Panc1 (cell line): Measurements from ENCODE around the gene SLC2A1.

Source experiments
- POLR2AphosphoS5 ChIP-seq: IDR thresholded peaks from 2 replicates; pipeline ENCODE4 v1.6.1; 2012; ENCODE audit warnings: mild to moderate bottlenecking, low read depth, low read length, moderate library complexity
- SIN3A ChIP-seq: IDR thresholded peaks from 2 replicates; pipeline ENCODE4 v1.6.1; 2012; ENCODE audit warnings: low read depth, mild to moderate bottlenecking, low read length, moderate library complexity, borderline replicate concordance; ENCODE audit not compliant: insufficient read depth
- TF ChIP-seq, protein P1 (sequence below): fragments of 450-650 bp; IDR thresholded peaks from 2 replicates; pipeline ENCODE4 v1.5.1; 2017; ENCODE audit warnings: mild to moderate bottlenecking

DNA sequence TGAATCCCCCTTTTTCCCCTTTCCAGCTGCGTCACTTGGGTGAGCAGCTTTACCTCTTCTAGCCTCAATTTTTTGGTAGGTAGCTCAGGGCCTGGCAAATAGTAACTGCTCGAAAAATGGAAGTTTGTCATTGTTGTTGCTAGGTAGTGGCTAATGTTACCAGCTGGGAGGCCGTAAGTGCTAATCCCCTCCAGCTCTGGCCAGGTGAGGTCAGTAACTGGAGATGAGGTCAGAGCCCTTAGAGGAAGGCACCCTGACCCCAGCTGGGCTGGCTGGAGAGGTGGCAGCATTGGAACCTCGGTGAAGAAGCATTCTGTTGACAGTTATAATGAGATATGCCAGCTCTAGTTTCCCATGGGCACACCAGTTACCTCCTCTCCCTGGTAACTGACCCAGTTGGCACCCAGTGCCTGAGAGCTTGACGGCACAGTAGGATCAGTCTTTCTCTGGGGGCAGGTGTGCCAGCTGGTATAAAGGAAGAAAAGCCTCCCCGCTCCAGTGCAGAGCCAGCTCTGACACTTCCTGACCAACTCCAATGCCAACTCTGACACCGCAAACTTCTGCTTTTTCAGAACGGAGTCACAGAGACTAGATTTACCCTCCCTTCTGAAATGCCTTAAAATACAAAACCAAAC lies 35.0 kb upstream of the SLC2A1 start:
- TF ChIP-seq, protein P1, sequence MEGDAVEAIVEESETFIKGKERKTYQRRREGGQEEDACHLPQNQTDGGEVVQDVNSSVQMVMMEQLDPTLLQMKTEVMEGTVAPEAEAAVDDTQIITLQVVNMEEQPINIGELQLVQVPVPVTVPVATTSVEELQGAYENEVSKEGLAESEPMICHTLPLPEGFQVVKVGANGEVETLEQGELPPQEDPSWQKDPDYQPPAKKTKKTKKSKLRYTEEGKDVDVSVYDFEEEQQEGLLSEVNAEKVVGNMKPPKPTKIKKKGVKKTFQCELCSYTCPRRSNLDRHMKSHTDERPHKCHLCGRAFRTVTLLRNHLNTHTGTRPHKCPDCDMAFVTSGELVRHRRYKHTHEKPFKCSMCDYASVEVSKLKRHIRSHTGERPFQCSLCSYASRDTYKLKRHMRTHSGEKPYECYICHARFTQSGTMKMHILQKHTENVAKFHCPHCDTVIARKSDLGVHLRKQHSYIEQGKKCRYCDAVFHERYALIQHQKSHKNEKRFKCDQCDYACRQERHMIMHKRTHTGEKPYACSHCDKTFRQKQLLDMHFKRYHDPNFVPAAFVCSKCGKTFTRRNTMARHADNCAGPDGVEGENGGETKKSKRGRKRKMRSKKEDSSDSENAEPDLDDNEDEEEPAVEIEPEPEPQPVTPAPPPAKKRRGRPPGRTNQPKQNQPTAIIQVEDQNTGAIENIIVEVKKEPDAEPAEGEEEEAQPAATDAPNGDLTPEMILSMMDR, result no peak
- TF ChIP-seq SIN3A (no peak), POLR2AphosphoS5 (no peak)
